Hepatocyte (in vitro differentiated cells): ENCODE data around the gene MGAT5. TPM values are rescaled to one million over a fixed set of nuclear protein-coding genes. Genes with fewer than 3 reads are reported as not detected.

Source experiments
- DNase-seq: peaks from one replicate; pipeline ENCODE4 v3.0.0-alpha.2; 2016; ENCODE audit warnings: low spot score
- H2AFZ ChIP-seq: fragments of 200-600 bp; sonication (generic); 2 replicates; pipeline ENCODE4 v1.6.0; 2016; ENCODE audit warnings: antibody characterized with exemption, mild to moderate bottlenecking
- H3K27ac ChIP-seq: fragments of 200-600 bp; sonication (generic); 2 replicates; pipeline ENCODE4 v1.5.1; 2016; ENCODE audit warnings: mild to moderate bottlenecking
- H3K27me3 ChIP-seq: fragments of 200-600 bp; sonication (generic); 2 replicates; pipeline ENCODE4 v1.6.1; 2016
- H3K36me3 ChIP-seq: fragments of 200-600 bp; sonication (generic); replicated peaks from 2 replicates; pipeline ENCODE4 v1.5.1; 2016; ENCODE audit warnings: low read depth; ENCODE audit not compliant: insufficient read depth
- H3K4me1 ChIP-seq: fragments of 200-600 bp; sonication (generic); 2 replicates; pipeline ENCODE4 v1.5.1; 2016; ENCODE audit warnings: mild to moderate bottlenecking, moderate library complexity; ENCODE audit not compliant: insufficient read depth
- H3K4me2 ChIP-seq: fragments of 200-600 bp; sonication (generic); 2 replicates; pipeline ENCODE4 v1.6.0; 2016
- H3K4me3 ChIP-seq: fragments of 200-600 bp; sonication (generic); 2 replicates; pipeline ENCODE4 v1.5.1; 2016; ENCODE audit warnings: mild to moderate bottlenecking
- H3K79me2 ChIP-seq: fragments of 200-600 bp; sonication (generic); 2 replicates; pipeline ENCODE4 v1.6.0; 2017; ENCODE audit warnings: mild to moderate bottlenecking
- H3K9me2 ChIP-seq: fragments of 200-600 bp; sonication (generic); replicated peaks from 2 replicates; pipeline ENCODE4 v1.6.0; 2017; ENCODE audit warnings: mild to moderate bottlenecking; ENCODE audit not compliant: insufficient read depth
- H3K9me3 ChIP-seq: fragments of 200-600 bp; sonication (generic); 2 replicates; pipeline ENCODE4 v1.5.1; 2016; ENCODE audit warnings: low read depth, mild to moderate bottlenecking
- H4K20me1 ChIP-seq: fragments of 200-600 bp; sonication (generic); 2 replicates; pipeline ENCODE4 v1.6.0; 2016; ENCODE audit warnings: mild to moderate bottlenecking; ENCODE audit not compliant: insufficient read depth, poor library complexity, severe bottlenecking
- EZH2 ChIP-seq: fragments of 200-600 bp; sonication (generic); IDR thresholded peaks from 2 replicates; pipeline ENCODE4 v1.6.1; 2016; ENCODE audit warnings: antibody characterized with exemption, mild to moderate bottlenecking, borderline replicate concordance
- EZH2phosphoT487 ChIP-seq: fragments of 200-600 bp; sonication (generic); IDR thresholded peaks from one replicate; pipeline ENCODE4 v1.6.1; 2018; ENCODE audit warnings: antibody characterized with exemption, mild to moderate bottlenecking, low read depth, moderate library complexity; ENCODE audit not compliant: unreplicated experiment, severe bottlenecking
- WGBS: methylation state at CpG from one replicate; pipeline ENCODE4 v1.1.6; 2016; ENCODE audit warnings: low lambda C conversion rate; ENCODE audit errors: missing lambda C conversion rate; 5-methylcytosine and 5-hydroxymethylcytosine counted together
- polyA plus RNA-seq: library from polyadenylated mRNA; unstranded; fragments of >200 nt; fragmentation: Nextera tagmentation; extraction: Ambion mirVana; gene quantifications from 2 replicates; pipeline ENCODE4 v1.2.1, GENCODE V29; 2016
- total RNA-seq: library from RNA; depleted of rRNA; stranded (reverse); fragments of >200 nt; gene quantifications from 2 replicates; pipeline ENCODE4 v1.2.3, GENCODE V29; 2014
- TF ChIP-seq, protein P1 (sequence below): fragments of 200-600 bp; sonication (generic); IDR thresholded peaks from 2 replicates; pipeline ENCODE4 v1.5.1; 2016; ENCODE audit warnings: antibody characterized with exemption, mild to moderate bottlenecking; ENCODE audit not compliant: poor library complexity

MGAT5 gene
- total and polyA plus RNA-seq, 2 experiments from 2014 or later = 9.1 to 30.2 TPM

DNA sequence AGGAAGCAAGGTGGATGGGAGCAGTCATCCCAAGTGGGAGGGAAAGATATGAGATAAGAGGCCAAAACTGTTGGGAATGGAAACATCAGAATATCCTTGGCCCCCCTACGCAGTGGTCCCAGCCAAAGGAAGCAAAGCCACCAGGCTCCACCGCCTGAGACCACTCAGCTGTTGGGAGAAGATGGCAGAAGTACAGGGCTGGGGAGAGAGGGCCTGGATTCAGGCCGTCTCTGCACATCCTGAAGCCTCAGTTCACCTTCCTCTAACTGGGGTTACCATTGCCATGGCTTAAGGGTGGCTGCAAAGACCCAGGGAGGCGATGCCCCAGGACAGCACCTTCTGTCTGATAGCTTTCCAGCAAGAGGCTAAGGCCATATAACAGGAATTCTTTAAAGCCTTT lies 193.8 kb downstream of the MGAT5 start:
- no peak overlapping the region for H3K4me2 ChIP-seq
- H3K4me3 ChIP-seq = no peak overlapping the region
- H3K36me3 ChIP-seq = no peaks in the 10 kb centered on the region
- no peak overlapping the region for H3K27ac ChIP-seq
- H3K9me3 ChIP-seq = no peaks in the 10 kb centered on the region
- H3K27me3 ChIP-seq = no peaks in the 10 kb centered on the region
- H4K20me1 ChIP-seq = no peaks in the 10 kb centered on the region
- H3K79me2 ChIP-seq = no peaks in the 10 kb centered on the region
- no peaks in the 10 kb centered on the region for H3K9me2 ChIP-seq
- no peak for TF ChIP-seq EZH2
- TF ChIP-seq, protein P1, sequence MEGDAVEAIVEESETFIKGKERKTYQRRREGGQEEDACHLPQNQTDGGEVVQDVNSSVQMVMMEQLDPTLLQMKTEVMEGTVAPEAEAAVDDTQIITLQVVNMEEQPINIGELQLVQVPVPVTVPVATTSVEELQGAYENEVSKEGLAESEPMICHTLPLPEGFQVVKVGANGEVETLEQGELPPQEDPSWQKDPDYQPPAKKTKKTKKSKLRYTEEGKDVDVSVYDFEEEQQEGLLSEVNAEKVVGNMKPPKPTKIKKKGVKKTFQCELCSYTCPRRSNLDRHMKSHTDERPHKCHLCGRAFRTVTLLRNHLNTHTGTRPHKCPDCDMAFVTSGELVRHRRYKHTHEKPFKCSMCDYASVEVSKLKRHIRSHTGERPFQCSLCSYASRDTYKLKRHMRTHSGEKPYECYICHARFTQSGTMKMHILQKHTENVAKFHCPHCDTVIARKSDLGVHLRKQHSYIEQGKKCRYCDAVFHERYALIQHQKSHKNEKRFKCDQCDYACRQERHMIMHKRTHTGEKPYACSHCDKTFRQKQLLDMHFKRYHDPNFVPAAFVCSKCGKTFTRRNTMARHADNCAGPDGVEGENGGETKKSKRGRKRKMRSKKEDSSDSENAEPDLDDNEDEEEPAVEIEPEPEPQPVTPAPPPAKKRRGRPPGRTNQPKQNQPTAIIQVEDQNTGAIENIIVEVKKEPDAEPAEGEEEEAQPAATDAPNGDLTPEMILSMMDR = no peak
- TF ChIP-seq EZH2phosphoT487 = no peak
- no peak for DNase-seq
- H2AFZ ChIP-seq = no peak overlapping the region
- no peaks in the 10 kb centered on the region for H3K4me1 ChIP-seq
- 94% methylated on average over 4 of the region's 4 CpGs for WGBS

DNA sequence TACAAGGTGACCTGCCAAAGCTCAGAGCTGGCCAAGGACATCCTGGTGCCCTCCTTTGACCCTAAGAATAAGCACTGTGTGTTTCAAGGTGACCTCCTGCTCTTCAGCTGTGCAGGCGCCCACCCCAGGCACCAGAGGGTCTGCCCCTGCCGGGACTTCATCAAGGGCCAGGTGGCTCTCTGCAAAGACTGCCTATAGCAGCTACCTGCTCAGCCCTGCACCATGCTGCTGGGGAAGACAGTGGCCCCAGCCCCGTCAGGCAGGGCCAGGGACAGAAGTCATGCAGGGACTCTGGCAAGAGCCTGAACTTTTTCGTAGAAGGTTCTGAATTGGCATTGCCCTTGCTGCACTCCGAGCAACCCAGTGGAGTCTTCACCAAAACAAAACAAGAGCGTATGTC lies 194.8 kb downstream of the MGAT5 start:
- Histone ChIP-seq H3K9me2 (no peaks in the 10 kb centered on the region), H3K79me2 (no peaks in the 10 kb centered on the region), H2AFZ (no peak overlapping the region), H3K9me3 (no peaks in the 10 kb centered on the region), H3K36me3 (no peaks in the 10 kb centered on the region), H3K4me1 (no peaks in the 10 kb centered on the region), H3K27me3 (no peaks in the 10 kb centered on the region), H3K4me2 (no peak overlapping the region), H3K4me3 (no peak overlapping the region), H4K20me1 (no peaks in the 10 kb centered on the region), H3K27ac (no peak overlapping the region)
- TF ChIP-seq, protein P1 = no peak
- TF ChIP-seq EZH2phosphoT487 (no peak), EZH2 (no peak)
- no peak for DNase-seq
- WGBS = 96% methylated on average over 6 of the region's 6 CpGs

DNA sequence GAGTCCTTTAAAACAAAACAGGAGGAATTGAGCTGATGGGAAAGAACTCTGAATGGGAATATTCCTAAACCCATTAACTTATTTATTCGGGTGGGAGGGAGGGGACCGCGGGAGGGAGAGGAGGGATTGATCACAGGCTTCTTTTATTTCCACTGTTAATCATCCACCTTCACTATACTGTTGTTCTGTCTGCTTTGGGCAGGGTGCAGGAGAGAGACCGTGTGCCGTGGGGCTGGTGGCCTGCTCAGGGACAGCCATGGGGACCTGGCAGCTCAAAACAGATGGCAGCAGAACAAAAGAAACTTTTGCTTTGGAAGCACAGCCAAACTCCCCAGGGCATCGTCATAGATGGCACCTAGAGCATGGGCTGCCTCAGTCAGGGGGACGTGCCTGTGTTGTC lies 195.3 kb downstream of the MGAT5 start:
- Histone ChIP-seq H3K27me3 (no peaks in the 10 kb centered on the region), H4K20me1 (no peaks in the 10 kb centered on the region), H3K9me3 (no peaks in the 10 kb centered on the region), H3K36me3 (no peaks in the 10 kb centered on the region), H2AFZ (no peak overlapping the region), H3K27ac (no peak overlapping the region), H3K4me3 (no peak overlapping the region), H3K79me2 (no peaks in the 10 kb centered on the region), H3K4me1 (no peaks in the 10 kb centered on the region), H3K4me2 (no peak overlapping the region), H3K9me2 (no peaks in the 10 kb centered on the region)
- TF ChIP-seq, protein P1 = no peak
- TF ChIP-seq EZH2phosphoT487 = no peak
- no peak for TF ChIP-seq EZH2
- WGBS = 94% methylated on average over 7 of the region's 7 CpGs
- no peak for DNase-seq

DNA sequence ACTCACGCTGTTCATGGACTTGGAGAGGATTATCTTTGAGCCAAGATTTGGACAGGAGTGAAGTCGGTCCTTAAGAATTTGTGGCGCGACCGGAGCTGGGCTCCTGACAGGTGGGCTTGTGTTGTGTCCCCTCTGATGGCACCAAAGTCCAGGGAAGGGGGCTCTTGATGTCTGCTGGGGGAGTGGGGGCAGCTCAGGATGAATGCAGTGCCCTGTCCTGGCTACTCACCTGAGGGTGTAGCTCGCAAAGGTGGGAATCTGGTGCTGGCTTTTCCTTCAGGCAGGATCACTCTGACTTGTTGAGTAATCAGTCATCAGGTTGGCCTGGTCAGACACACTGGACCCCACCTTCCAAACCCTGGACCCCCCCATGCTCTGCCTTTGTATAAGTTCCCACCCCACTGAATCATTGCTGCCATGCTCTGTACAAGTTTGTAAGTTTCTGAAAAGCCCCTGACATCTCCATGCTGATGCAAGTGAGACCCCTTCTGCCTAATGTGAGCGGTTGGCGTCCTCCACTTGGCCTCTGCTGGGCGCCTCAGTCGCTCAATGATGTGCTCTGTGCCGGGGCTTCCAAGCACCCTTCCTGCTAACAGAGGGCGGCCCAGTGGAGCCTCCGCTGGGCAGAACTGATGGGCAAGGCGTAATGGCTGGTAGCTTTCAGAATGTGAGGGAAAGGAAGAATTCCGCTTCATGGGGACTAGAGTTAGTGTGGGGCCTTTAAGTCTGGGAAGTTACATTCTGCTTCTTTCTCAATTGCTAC lies 196.1 kb downstream of the MGAT5 start:
- H2AFZ ChIP-seq = no peak overlapping the region
- no peak overlapping the region for H3K4me3 ChIP-seq
- no peaks in the 10 kb centered on the region for H3K4me1 ChIP-seq
- no peaks in the 10 kb centered on the region for H3K9me2 ChIP-seq
- 94% methylated on average over 15 of the region's 15 CpGs for WGBS
- H3K27me3 ChIP-seq = no peaks in the 10 kb centered on the region
- H3K36me3 ChIP-seq = no peaks in the 10 kb centered on the region
- DNase-seq = no peak
- H4K20me1 ChIP-seq = no peaks in the 10 kb centered on the region
- no peak overlapping the region for H3K4me2 ChIP-seq
- H3K27ac ChIP-seq = no peak overlapping the region
- H3K79me2 ChIP-seq = no peaks in the 10 kb centered on the region
- TF ChIP-seq, protein P1 = no peak
- TF ChIP-seq EZH2 (no peak), EZH2phosphoT487 (no peak)
- H3K9me3 ChIP-seq = no peaks in the 10 kb centered on the region
